IPS-15b (cell line): ENCODE data around the gene TUBGCP3.

Experiments used
- H3K27me3 ChIP-seq: one replicate; pipeline ENCODE4 v1.6.1; 2013; ENCODE audit warnings: low read length; ENCODE audit not compliant: control insufficient read depth, insufficient read depth
- H3K36me3 ChIP-seq: one replicate; pipeline ENCODE4 v1.6.1; 2013; ENCODE audit warnings: low read length; ENCODE audit not compliant: control insufficient read depth, insufficient read depth
- H3K4me1 ChIP-seq: one replicate; pipeline ENCODE4 v1.6.1; 2013; ENCODE audit warnings: mild to moderate bottlenecking, low read length; ENCODE audit not compliant: control insufficient read depth, insufficient read depth
- H3K4me3 ChIP-seq: one replicate; pipeline ENCODE4 v1.5.1; 2013; ENCODE audit warnings: low read depth, low read length
- H3K9ac ChIP-seq: one replicate; pipeline ENCODE4 v1.6.1; 2013; ENCODE audit warnings: low read depth, mild to moderate bottlenecking, low read length
- H3K9me3 ChIP-seq: one replicate; pipeline ENCODE4 v1.6.1; 2013; ENCODE audit warnings: mild to moderate bottlenecking, low read length; ENCODE audit not compliant: control insufficient read depth, insufficient read depth

Gene TUBGCP3

GRCh38 chr13:112435973-112436372 is 152.0 kb downstream of the TUBGCP3 start:
- Histone ChIP-seq H3K4me1 (no peaks in the 10 kb centered on the region), H3K27me3 (no peaks in the 10 kb centered on the region), H3K4me3 (no peak overlapping the region), H3K36me3 (no peaks in the 10 kb centered on the region), H3K9ac (no peak overlapping the region), H3K9me3 (no peaks in the 10 kb centered on the region)
